Liver (tissue), 9 donors: ENCODE data around the gene GLIPR1. TPM values are rescaled to one million over a fixed set of nuclear protein-coding genes. Genes with fewer than 3 reads are reported as not detected.

Experiments used
- DNase-seq: peaks from one replicate; pipeline ENCODE4 v3.0.0-alpha.2; 2017; ENCODE audit warnings: low spot score
- H3K27ac ChIP-seq, 2 donors: one replicate each; pipeline ENCODE4 v1.7.0; 2013; ENCODE audit warnings: inconsistent platforms in 2 of 2, low read length in 2 of 2, control low read depth in 1 of 2, low read depth in 1 of 2, mild to moderate bottlenecking in 1 of 2
- H3K27me3 ChIP-seq, 4 donors: one replicate each; pipeline versions ENCODE4 v1.6.1 to v1.7.0; 2013; ENCODE audit warnings: low read length in 3 of 4, inconsistent platforms in 1 of 4, mild to moderate bottlenecking in 1 of 4, moderate library complexity in 1 of 4; ENCODE audit not compliant: control insufficient read depth in 4 of 4, insufficient read depth in 4 of 4
- H3K36me3 ChIP-seq, 4 donors: one replicate each; pipeline versions ENCODE4 v1.6.1 to v1.7.0; 2013; ENCODE audit warnings: low read length in 3 of 4, mild to moderate bottlenecking in 3 of 4, low read depth in 1 of 4, moderate library complexity in 1 of 4; ENCODE audit not compliant: control insufficient read depth in 4 of 4, insufficient read depth in 3 of 4
- H3K4me1 ChIP-seq, 4 donors: one replicate each; pipeline versions ENCODE4 v1.6.1 to v1.7.0; 2013; ENCODE audit warnings: low read length in 3 of 4, mild to moderate bottlenecking in 3 of 4, moderate library complexity in 1 of 4; ENCODE audit not compliant: control insufficient read depth in 4 of 4, insufficient read depth in 4 of 4
- H3K4me3 ChIP-seq, 3 donors: one replicate each; pipeline versions ENCODE4 v1.6.1 to v1.7.0; 2013; ENCODE audit warnings: low read length in 3 of 3, control low read depth in 1 of 3, low read depth in 1 of 3, mild to moderate bottlenecking in 1 of 3
- H3K9ac ChIP-seq, 2 donors: one replicate each; pipeline ENCODE4 v1.7.0; 2013; ENCODE audit warnings: low read length in 2 of 2, mild to moderate bottlenecking in 2 of 2, moderate library complexity in 2 of 2, control low read depth in 1 of 2, low read depth in 1 of 2
- H3K9me3 ChIP-seq, 4 donors: one replicate each; pipeline versions ENCODE4 v1.6.1 to v1.7.0; 2013; ENCODE audit warnings: low read length in 3 of 4; ENCODE audit not compliant: control insufficient read depth in 4 of 4
- EGR1 ChIP-seq, 2 donors: IDR thresholded peaks; 2 replicates each; pipeline ENCODE4 v1.6.1; 2016 to 2018; ENCODE audit warnings: antibody characterized with exemption in 2 of 2, low read depth in 2 of 2
- GABPA ChIP-seq, 2 donors: IDR thresholded peaks in 1 of 2; conservative IDR thresholded peaks in 1 of 2; 2 replicates each; pipeline ENCODE4 v1.6.1; 2016; ENCODE audit warnings: antibody characterized with exemption in 2 of 2, mild to moderate bottlenecking in 1 of 2, moderate library complexity in 1 of 2
- HNF4G ChIP-seq: IDR thresholded peaks from 2 replicates; pipeline ENCODE4 v1.6.1; 2016; ENCODE audit warnings: antibody characterized with exemption
- RAD21 ChIP-seq, 2 donors: IDR thresholded peaks; 2 replicates each; pipeline ENCODE4 v1.6.1; 2016; ENCODE audit warnings: antibody characterized with exemption in 2 of 2, mild to moderate bottlenecking in 2 of 2
- RXRA ChIP-seq, 2 donors: IDR thresholded peaks; 2 replicates each; pipeline ENCODE4 v1.6.1; 2017 to 2018; ENCODE audit warnings: antibody characterized with exemption in 2 of 2, mild to moderate bottlenecking in 1 of 2
- SP1 ChIP-seq: IDR thresholded peaks from 2 replicates; pipeline ENCODE4 v1.6.1; 2018; ENCODE audit warnings: antibody characterized with exemption, mild to moderate bottlenecking
- TAF1 ChIP-seq: conservative IDR thresholded peaks from 2 replicates; pipeline ENCODE4 v1.6.1; 2016; ENCODE audit warnings: antibody characterized with exemption, mild to moderate bottlenecking
- YY1 ChIP-seq: IDR thresholded peaks from 2 replicates; pipeline ENCODE4 v1.6.1; 2016; ENCODE audit warnings: antibody characterized with exemption, mild to moderate bottlenecking
- WGBS: extraction: QIAGEN DNeasy Blood & Tissue Kit; methylation state at CpG from one replicate; pipeline ENCODE4 v1.1.7; 2013; 5-methylcytosine and 5-hydroxymethylcytosine counted together
- polyA plus RNA-seq, 2 donors: library from polyadenylated mRNA; stranded (reverse) in 1 of 2; unstranded in 1 of 2; fragments of 200-250 nt in 1 of 2; fragments of >200 nt in 1 of 2; fragmentation: Nextera tagmentation in 1 of 2; extraction: Ambion mirVana in 1 of 2; gene quantifications; one replicate each; pipeline versions ENCODE4 v1.2.1 to v1.2.3, GENCODE V29; 2013 to 2015
- total RNA-seq, 2 donors: library from RNA; depleted of rRNA; stranded (reverse); fragments of >200 nt; gene quantifications; one replicate each; pipeline ENCODE4 v1.2.3, GENCODE V29; 2014
- TF ChIP-seq, protein P1 (sequence below): IDR thresholded peaks from 2 replicates; pipeline ENCODE4 v1.6.1; 2016; ENCODE audit warnings: antibody characterized with exemption, mild to moderate bottlenecking
- TF ChIP-seq, protein P2 (sequence below): IDR thresholded peaks from 2 replicates; pipeline ENCODE4 v1.6.1; 2016; ENCODE audit warnings: antibody characterized with exemption
- TF ChIP-seq, protein P3 (sequence below): fragments of 150-350 bp; IDR thresholded peaks from 2 replicates; pipeline ENCODE4 v1.5.1; 2017; ENCODE audit warnings: improper control_type of control experiment, low read depth, low read length; ENCODE audit not compliant: missing input control
- donor health status: healthy.
- donor health status: healthy.
- donor health status: healthy.
- donor health status: healthy.
- donor health status: healthy.

The GLIPR1 gene
- total and polyA plus RNA-seq, 4 donors, result 3.0 to 8.2 (median 4.7) TPM

DNA sequence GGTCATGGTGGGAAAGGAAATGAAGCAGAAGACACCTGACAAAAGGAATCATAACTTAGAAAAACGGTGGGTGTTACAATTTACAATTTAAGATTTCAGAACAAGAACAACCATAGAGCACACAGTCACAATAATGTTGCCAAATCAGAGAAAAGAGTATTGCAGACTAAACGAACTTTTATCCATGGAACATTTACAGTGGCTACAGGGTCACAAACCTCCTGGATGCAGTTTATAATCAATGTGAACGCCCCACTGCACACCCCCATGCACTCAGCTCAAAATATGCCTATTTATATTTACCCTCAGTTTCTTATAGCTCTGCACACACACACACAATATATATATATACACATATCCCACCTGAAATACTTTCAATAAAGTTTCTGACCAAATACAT lies 22.9 kb downstream of the GLIPR1 start:
- Histone ChIP-seq H3K9me3 (no peaks in the 10 kb centered on the region), H3K4me1 (peaks cover 0 to 33% (median 26%) of the 10 kb centered on the region in 4 donors), H3K27me3 (no peaks in the 10 kb centered on the region), H3K27ac (peak overlapping the region; percentile 19 to 36), H3K9ac (peak overlapping the region in 1 of 2 donors; percentile 12), H3K36me3 (peaks cover 2 to 32% (median 30%) of the 10 kb centered on the region in 4 donors), H3K4me3 (peak overlapping the region in 1 of 3 donors; percentile 34)
- no peak for DNase-seq
- no peak for TF ChIP-seq TAF1
- TF ChIP-seq GABPA (IDR thresholded peaks at IDR 0.05 in 1 of 2, conservative IDR thresholded peaks at IDR 0.05 in 1 of 2), result no peak
- peak in 1 of 2 donors; percentile 4 for TF ChIP-seq RXRA (IDR thresholded peaks at IDR 0.05)
- TF ChIP-seq YY1, result no peak
- peak; percentile 5 for TF ChIP-seq SP1
- TF ChIP-seq, protein P1, sequence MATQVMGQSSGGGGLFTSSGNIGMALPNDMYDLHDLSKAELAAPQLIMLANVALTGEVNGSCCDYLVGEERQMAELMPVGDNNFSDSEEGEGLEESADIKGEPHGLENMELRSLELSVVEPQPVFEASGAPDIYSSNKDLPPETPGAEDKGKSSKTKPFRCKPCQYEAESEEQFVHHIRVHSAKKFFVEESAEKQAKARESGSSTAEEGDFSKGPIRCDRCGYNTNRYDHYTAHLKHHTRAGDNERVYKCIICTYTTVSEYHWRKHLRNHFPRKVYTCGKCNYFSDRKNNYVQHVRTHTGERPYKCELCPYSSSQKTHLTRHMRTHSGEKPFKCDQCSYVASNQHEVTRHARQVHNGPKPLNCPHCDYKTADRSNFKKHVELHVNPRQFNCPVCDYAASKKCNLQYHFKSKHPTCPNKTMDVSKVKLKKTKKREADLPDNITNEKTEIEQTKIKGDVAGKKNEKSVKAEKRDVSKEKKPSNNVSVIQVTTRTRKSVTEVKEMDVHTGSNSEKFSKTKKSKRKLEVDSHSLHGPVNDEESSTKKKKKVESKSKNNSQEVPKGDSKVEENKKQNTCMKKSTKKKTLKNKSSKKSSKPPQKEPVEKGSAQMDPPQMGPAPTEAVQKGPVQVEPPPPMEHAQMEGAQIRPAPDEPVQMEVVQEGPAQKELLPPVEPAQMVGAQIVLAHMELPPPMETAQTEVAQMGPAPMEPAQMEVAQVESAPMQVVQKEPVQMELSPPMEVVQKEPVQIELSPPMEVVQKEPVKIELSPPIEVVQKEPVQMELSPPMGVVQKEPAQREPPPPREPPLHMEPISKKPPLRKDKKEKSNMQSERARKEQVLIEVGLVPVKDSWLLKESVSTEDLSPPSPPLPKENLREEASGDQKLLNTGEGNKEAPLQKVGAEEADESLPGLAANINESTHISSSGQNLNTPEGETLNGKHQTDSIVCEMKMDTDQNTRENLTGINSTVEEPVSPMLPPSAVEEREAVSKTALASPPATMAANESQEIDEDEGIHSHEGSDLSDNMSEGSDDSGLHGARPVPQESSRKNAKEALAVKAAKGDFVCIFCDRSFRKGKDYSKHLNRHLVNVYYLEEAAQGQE, result no peak
- TF ChIP-seq, protein P2, sequence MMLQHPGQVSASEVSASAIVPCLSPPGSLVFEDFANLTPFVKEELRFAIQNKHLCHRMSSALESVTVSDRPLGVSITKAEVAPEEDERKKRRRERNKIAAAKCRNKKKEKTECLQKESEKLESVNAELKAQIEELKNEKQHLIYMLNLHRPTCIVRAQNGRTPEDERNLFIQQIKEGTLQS, result no peak
- 28% methylated on average over 3 of the region's 3 CpGs for WGBS

DNA sequence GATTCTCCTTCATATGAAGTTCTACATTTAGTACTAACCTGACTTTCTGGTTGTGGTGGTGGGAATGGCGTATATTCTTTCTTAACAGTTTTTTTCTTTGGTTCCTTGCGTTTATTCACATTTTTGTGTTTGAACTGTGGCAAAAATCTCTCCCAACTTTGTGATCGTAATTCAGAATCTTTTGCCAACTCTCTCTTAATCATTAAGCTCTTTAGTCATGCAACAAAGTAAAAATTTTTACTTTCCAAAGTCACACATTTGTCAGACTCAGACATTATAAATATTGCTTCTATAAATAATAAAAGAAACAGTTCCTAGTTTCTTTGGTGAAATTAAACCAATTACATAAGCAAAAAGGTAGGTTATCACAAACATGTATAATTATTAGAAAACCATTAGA lies 23.3 kb downstream of the GLIPR1 start:
- WGBS, result 40% methylated on average over 3 of the region's 3 CpGs
- Histone ChIP-seq H3K27ac (peak overlapping the region; percentile 19 to 45), H3K4me3 (peak overlapping the region in 1 of 3 donors; percentile 34), H3K9me3 (no peaks in the 10 kb centered on the region), H3K36me3 (peaks cover 2 to 30% (median 26%) of the 10 kb centered on the region in 4 donors), H3K27me3 (no peaks in the 10 kb centered on the region), H3K4me1 (peaks cover 0 to 33% (median 29%) of the 10 kb centered on the region in 4 donors), H3K9ac (peak overlapping the region; percentile 12 to 32)
- no peak for DNase-seq
- TF ChIP-seq, protein P3, sequence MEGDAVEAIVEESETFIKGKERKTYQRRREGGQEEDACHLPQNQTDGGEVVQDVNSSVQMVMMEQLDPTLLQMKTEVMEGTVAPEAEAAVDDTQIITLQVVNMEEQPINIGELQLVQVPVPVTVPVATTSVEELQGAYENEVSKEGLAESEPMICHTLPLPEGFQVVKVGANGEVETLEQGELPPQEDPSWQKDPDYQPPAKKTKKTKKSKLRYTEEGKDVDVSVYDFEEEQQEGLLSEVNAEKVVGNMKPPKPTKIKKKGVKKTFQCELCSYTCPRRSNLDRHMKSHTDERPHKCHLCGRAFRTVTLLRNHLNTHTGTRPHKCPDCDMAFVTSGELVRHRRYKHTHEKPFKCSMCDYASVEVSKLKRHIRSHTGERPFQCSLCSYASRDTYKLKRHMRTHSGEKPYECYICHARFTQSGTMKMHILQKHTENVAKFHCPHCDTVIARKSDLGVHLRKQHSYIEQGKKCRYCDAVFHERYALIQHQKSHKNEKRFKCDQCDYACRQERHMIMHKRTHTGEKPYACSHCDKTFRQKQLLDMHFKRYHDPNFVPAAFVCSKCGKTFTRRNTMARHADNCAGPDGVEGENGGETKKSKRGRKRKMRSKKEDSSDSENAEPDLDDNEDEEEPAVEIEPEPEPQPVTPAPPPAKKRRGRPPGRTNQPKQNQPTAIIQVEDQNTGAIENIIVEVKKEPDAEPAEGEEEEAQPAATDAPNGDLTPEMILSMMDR, result no peak
- TF ChIP-seq SP1 (peak; percentile 3), HNF4G (no peak), EGR1 (IDR thresholded peaks at IDR 0.05; ENCODE audit: low read depth in 2 of 2) (no peak), RXRA (IDR thresholded peaks at IDR 0.05) (peak in 1 of 2 donors; percentile 4)

DNA sequence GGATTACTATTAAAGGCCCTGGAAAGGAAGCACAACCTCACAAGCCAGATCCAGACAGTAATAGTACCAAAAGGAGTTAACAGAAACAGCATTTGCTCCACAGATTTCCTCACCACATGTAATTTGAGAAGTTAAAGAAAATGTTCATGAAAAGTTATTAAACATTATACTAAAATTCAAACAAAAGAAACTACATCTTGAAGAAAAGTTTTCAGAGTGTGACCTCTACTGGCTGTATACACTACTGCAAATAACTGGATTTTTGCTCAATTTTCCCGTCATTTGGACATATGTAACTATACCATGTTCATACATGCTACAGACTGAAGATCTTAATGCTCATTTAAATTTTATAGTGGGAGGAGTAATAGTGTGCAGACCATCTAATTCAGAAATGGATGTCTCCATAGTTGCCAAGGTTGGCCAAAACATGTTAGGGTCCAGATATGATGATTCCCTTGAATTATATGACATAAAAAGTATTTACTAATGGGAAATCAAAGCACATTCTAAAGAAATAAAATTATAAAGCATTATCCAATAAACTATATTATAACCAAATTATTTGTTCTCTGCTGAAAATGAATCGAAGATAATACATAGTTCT lies 25.3 kb downstream of the GLIPR1 start:
- peaks cover 2 to 22% (median 18%) of the 10 kb centered on the region in 4 donors for H3K36me3 ChIP-seq
- peaks cover 0 to 50% (median 45%) of the 10 kb centered on the region in 4 donors for H3K4me1 ChIP-seq
- no peak overlapping the region for H3K4me3 ChIP-seq
- H3K9ac ChIP-seq, result no peak overlapping the region
- WGBS, result 58% methylated on average over 2 of the region's 2 CpGs
- DNase-seq, result no peak
- TF ChIP-seq RXRA (IDR thresholded peaks at IDR 0.05) (no peak), GABPA (IDR thresholded peaks at IDR 0.05 in 1 of 2, conservative IDR thresholded peaks at IDR 0.05 in 1 of 2) (no peak), RAD21 (IDR thresholded peaks at IDR 0.05) (peak; percentile 64 to 71)
- TF ChIP-seq, protein P3, result peak; percentile 49
- no peaks in the 10 kb centered on the region for H3K27me3 ChIP-seq
- no peaks in the 10 kb centered on the region for H3K9me3 ChIP-seq
- no peak overlapping the region for H3K27ac ChIP-seq
